ENCODE results near the gene RNF8. TPM values are rescaled to one million over a fixed set of nuclear protein-coding genes. Genes with fewer than 3 reads are reported as not detected.
"Not testable (repeated sequence)": the region's sequence is repeated elsewhere in the genome, so short reads cannot be mapped to it uniquely, and the experiment has no call there.

The RNF8 gene
- total RNA-seq, 1 donor from 2014 or later, result 22.4 TPM

DNA sequence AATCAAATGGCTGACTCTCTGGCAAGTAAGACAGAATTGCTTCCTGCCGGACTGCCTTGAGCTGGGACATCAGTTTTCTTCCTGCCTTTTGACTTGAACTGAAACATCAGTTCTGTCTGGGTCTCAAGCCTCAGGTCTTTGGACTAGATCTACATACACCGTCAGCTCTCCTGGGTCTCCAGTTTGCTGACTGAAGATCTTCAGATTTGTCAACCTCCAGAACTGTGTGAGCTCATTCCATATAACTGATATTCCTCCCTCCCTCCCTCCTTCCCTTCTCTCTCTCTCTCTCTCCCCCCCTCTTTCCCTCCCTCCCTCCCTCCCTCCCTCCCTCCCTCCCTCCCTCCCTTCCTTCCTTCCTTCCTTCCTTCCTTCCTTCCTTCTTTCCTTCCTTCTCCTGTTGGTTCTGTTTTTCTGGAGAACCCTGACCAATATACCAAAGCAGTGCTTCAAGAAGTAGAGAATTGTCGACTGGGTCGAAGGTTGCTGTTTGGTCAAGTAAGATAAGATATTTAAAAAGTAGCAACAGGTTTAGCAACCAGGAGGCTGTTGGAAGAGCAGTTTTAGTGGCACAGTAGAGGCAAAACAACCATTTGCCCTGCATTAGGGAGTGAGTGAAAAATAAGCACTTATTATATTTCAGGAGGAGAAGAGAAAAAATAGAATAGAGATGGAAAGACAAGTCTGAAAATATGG, 46.2 kb downstream of the RNF8 start:
- Mint-ChIP-seq H3K27me3 (ENCODE audit: low read depth, unreplicated experiment) (peaks cover 23% of the 10 kb centered on the region), H3K27ac (ENCODE audit: unreplicated experiment) (no peak overlapping the region), H3K36me3 (ENCODE audit: low read depth, unreplicated experiment) (peaks cover 2% of the 10 kb centered on the region), H3K4me3 (ENCODE audit: unreplicated experiment) (no peak overlapping the region), H3K4me1 (ENCODE audit: low read depth, unreplicated experiment) (peaks cover 5% of the 10 kb centered on the region), H3K9me3 (ENCODE audit: unreplicated experiment) (peaks cover 2% of the 10 kb centered on the region)
- DNase-seq (ENCODE audit: low read depth) (no peak), FAIRE-seq (no peak)
- H3K79me2 ChIP-seq (ENCODE audit: insufficient read depth, low read length), result no peaks in the 10 kb centered on the region
- no peaks in the 10 kb centered on the region for H3K4me1 ChIP-seq (ENCODE audit: insufficient read depth, low read length)
- no peak overlapping the region for H2AFZ ChIP-seq (ENCODE audit: low read depth, low read length)
- no peak overlapping the region for H3K27ac ChIP-seq (ENCODE audit: low read depth, low read length)
- H3K9ac ChIP-seq (ENCODE audit: low read length), result no peak overlapping the region
- H4K20me1 ChIP-seq (ENCODE audit: insufficient read depth, low read length), result no peaks in the 10 kb centered on the region
- no peak for TF ChIP-seq EZH2 (IDR thresholded peaks at IDR 0.05; ENCODE audit: insufficient read depth, low read length)
- TF ChIP-seq, protein P1, sequence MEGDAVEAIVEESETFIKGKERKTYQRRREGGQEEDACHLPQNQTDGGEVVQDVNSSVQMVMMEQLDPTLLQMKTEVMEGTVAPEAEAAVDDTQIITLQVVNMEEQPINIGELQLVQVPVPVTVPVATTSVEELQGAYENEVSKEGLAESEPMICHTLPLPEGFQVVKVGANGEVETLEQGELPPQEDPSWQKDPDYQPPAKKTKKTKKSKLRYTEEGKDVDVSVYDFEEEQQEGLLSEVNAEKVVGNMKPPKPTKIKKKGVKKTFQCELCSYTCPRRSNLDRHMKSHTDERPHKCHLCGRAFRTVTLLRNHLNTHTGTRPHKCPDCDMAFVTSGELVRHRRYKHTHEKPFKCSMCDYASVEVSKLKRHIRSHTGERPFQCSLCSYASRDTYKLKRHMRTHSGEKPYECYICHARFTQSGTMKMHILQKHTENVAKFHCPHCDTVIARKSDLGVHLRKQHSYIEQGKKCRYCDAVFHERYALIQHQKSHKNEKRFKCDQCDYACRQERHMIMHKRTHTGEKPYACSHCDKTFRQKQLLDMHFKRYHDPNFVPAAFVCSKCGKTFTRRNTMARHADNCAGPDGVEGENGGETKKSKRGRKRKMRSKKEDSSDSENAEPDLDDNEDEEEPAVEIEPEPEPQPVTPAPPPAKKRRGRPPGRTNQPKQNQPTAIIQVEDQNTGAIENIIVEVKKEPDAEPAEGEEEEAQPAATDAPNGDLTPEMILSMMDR (IDR thresholded peaks at IDR 0.05; ENCODE audit: insufficient read depth, low read depth, low read length), result no peak
- H3K9me3 ChIP-seq (ENCODE audit: insufficient read depth, low read depth, low read length), result no peaks in the 10 kb centered on the region
- no peak overlapping the region for H3K4me2 ChIP-seq (ENCODE audit: low read length)
- H3K4me3 ChIP-seq (ENCODE audit: insufficient read depth, low read depth, low read length), result no peak overlapping the region
- no peaks in the 10 kb centered on the region for H3K27me3 ChIP-seq (ENCODE audit: insufficient read depth, low read length)
- H3K36me3 ChIP-seq (ENCODE audit: insufficient read depth, low read length), result no peaks in the 10 kb centered on the region

DNA sequence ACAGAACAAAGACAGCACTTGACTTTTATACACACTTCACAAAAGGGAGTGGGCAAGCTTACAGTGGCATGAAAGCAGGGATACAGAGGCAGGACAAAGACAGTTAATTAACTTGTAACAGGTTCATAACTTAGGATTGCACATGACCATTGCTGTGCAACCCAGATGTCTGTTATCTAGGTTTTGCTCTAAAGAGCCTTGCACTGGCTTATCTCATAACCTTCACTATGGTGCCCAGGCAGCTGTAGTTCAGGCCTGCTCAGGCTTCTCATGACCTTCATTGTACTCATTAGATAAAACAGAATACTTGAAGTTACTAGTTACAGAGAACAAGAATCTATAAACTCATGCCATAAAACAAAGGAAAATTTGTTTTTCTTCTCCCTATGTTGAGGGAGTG, 47.9 kb downstream of the RNF8 start:
- not testable (repeated sequence) for H3K27ac Mint-ChIP-seq (ENCODE audit: unreplicated experiment); H3K4me3 Mint-ChIP-seq (ENCODE audit: unreplicated experiment); H3K9me3 Mint-ChIP-seq (ENCODE audit: unreplicated experiment); H3K27ac ChIP-seq (ENCODE audit: low read depth, low read length); H3K4me2 ChIP-seq (ENCODE audit: low read length); H3K9ac ChIP-seq (ENCODE audit: low read length); H2AFZ ChIP-seq (ENCODE audit: low read depth, low read length); H3K36me3 Mint-ChIP-seq (ENCODE audit: low read depth, unreplicated experiment); H3K4me3 ChIP-seq (ENCODE audit: insufficient read depth, low read depth, low read length); H4K20me1 ChIP-seq (ENCODE audit: insufficient read depth, low read length); DNase-seq (ENCODE audit: low read depth); H3K36me3 ChIP-seq (ENCODE audit: insufficient read depth, low read length); H3K4me1 ChIP-seq (ENCODE audit: insufficient read depth, low read length); FAIRE-seq; H3K9me3 ChIP-seq (ENCODE audit: insufficient read depth, low read depth, low read length); H3K4me1 Mint-ChIP-seq (ENCODE audit: low read depth, unreplicated experiment); H3K79me2 ChIP-seq (ENCODE audit: insufficient read depth, low read length); H3K27me3 ChIP-seq (ENCODE audit: insufficient read depth, low read length)
- peaks cover 23% of the 10 kb centered on the region for H3K27me3 Mint-ChIP-seq (ENCODE audit: low read depth, unreplicated experiment)

DNA sequence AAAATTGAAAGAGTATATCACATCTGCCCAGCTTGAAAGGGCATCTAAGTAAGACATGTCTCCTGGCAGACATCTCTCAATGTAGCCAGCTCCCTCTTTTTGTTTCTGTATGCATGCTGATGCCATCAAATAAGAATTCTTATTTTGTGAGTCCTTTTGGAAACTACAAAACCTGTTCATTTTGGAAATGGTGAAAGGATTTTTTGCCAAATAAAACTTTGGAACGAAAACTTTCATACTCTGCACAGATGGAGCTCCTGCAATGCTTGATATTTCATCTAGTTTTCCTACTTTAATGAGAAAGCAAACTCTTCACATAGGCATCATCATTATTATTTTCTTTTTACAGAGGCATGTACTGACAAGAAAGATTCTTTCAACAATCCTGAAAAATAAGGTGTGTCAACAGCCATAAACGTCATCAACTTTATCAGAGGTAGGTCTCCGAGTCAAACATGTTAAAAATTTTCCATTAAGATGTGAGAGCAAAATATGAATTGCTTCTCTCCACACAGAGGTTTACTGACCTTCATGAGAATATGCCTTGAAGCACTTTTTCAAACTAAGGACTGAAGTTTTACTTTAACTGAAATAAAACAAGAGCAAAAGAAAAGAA, 53.1 kb downstream of the RNF8 start:
- H3K4me3 ChIP-seq (ENCODE audit: insufficient read depth, low read depth, low read length), result no peak overlapping the region
- H3K4me1 ChIP-seq (ENCODE audit: insufficient read depth, low read length), result no peaks in the 10 kb centered on the region
- H3K79me2 ChIP-seq (ENCODE audit: insufficient read depth, low read length), result no peaks in the 10 kb centered on the region
- H3K4me3 Mint-ChIP-seq (ENCODE audit: unreplicated experiment), result no peak overlapping the region
- no peaks in the 10 kb centered on the region for H4K20me1 ChIP-seq (ENCODE audit: insufficient read depth, low read length)
- no peaks in the 10 kb centered on the region for H3K9me3 ChIP-seq (ENCODE audit: insufficient read depth, low read depth, low read length)
- no peaks in the 10 kb centered on the region for H3K36me3 Mint-ChIP-seq (ENCODE audit: low read depth, unreplicated experiment)
- FAIRE-seq, result no peak
- no peak for TF ChIP-seq EZH2 (IDR thresholded peaks at IDR 0.05; ENCODE audit: insufficient read depth, low read length)
- TF ChIP-seq, protein P1 (IDR thresholded peaks at IDR 0.05; ENCODE audit: insufficient read depth, low read depth, low read length), result no peak
- H3K27ac ChIP-seq (ENCODE audit: low read depth, low read length), result no peak overlapping the region
- H3K4me2 ChIP-seq (ENCODE audit: low read length), result no peak overlapping the region
- no peak overlapping the region for H3K27ac Mint-ChIP-seq (ENCODE audit: unreplicated experiment)
- no peak overlapping the region for H3K9ac ChIP-seq (ENCODE audit: low read length)
- no peaks in the 10 kb centered on the region for H3K4me1 Mint-ChIP-seq (ENCODE audit: low read depth, unreplicated experiment)
- no peaks in the 10 kb centered on the region for H3K27me3 Mint-ChIP-seq (ENCODE audit: low read depth, unreplicated experiment)
- H3K36me3 ChIP-seq (ENCODE audit: insufficient read depth, low read length), result no peaks in the 10 kb centered on the region
- peaks cover 3% of the 10 kb centered on the region for H3K27me3 ChIP-seq (ENCODE audit: insufficient read depth, low read length)
- no peak overlapping the region for H2AFZ ChIP-seq (ENCODE audit: low read depth, low read length)
- H3K9me3 Mint-ChIP-seq (ENCODE audit: unreplicated experiment), result no peaks in the 10 kb centered on the region
- DNase-seq (ENCODE audit: low read depth), result no peak
